Posterior vena cava (tissue), 2 donors: Measurements from ENCODE around the gene UBXN4. TPM values are rescaled to one million over a fixed set of nuclear protein-coding genes. Genes with fewer than 3 reads are reported as not detected.
A peak's percentile ranks its signal among the peaks of the same experiment; 100 is the strongest.
"Not testable (repeated sequence)": the region's sequence is repeated elsewhere in the genome, so short reads cannot be mapped to it uniquely, and the experiment has no call there.

Experiments
- DNase-seq: peaks from one replicate; pipeline ENCODE4 v3.0.0-alpha.2; 2020; ENCODE audit warnings: low spot score
- intact Hi-C, 2 donors: fragments of 100-400 bp; cut with DNase I; formaldehyde crosslinking; loops; one replicate each; pipeline versions ENCODE4 v1.14.1 to v1.14.2; 2022 to 2023
- total RNA-seq, 2 donors: library from RNA; stranded (reverse); fragmentation: NEBNext Ultra II Directional; extraction: Animal tissue kit (Norgen Biotek cat#: 25700); gene quantifications; one replicate each; pipeline ENCODE4 v1.2.1, GENCODE V29; 2021
- donor health status: DM: yes; HTN: yes; CAD: no.
- donor health status: DM: yes; HTN: yes; CAD: no.

Gene UBXN4
- total RNA-seq, 2 donors from 2014 or later: 83.6 to 88.3 TPM

GRCh38 chr2:135755573-135755972, 13.9 kb downstream of the UBXN4 start:
- DNase-seq: no peak
- intact Hi-C loops: no loop called here

DNA sequence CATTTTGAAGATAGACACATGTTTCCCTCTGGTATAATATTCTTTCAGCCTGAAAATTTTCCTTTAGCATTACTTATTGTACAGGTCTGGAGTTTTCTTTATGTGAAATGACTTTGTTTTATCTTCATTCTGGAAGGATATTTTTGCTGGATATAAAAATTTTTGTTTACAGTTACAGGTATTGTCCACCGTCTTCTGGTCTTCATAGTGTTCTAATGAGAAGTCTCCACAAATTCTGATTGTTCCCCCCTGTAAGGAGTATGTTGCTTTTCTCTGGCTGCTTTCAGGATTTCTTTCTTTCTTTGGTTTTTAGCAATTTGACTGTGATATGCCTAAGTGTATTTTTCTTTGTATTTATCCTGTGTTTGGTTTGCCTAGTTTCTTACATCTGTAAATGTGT, 15.0 kb downstream of the UBXN4 start:
- no peak for DNase-seq
- intact Hi-C loops: no loop called here

GRCh38 chr2:135762022-135762421, 20.4 kb downstream of the UBXN4 start:
- intact Hi-C loops: no loop called here
- DNase-seq: no peak

DNA sequence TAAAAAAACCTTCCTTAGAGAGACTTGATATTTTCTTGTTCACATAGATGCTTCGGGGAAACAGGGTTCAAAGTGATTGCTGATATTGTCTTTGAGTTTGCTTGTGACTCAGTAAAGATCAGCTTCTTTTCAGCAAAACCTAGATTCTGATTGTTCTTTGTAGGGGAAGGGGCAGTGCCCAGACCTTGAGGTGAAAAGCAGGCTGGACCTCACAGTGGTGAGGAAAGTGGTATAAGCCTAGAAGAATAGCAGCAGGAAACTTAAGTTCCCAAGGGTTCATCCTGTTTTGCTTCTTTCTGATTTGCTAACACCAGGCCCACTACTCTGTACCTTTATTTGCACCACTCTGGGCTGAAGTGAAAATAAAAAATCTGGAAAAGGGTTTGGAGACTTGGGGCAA, 20.9 kb downstream of the UBXN4 start:
- no peak for DNase-seq
- intact Hi-C loops: no loop called here

- intact Hi-C loops: no loop called here
- DNase-seq: peak; percentile 71
Observed at GRCh38 chr2:135768863-135769262, 27.2 kb downstream of the UBXN4 start.

- intact Hi-C loops: no loop called here
- DNase-seq: no peak
Observed at GRCh38 chr2:135773319-135773718, 31.7 kb downstream of the UBXN4 start.

DNA sequence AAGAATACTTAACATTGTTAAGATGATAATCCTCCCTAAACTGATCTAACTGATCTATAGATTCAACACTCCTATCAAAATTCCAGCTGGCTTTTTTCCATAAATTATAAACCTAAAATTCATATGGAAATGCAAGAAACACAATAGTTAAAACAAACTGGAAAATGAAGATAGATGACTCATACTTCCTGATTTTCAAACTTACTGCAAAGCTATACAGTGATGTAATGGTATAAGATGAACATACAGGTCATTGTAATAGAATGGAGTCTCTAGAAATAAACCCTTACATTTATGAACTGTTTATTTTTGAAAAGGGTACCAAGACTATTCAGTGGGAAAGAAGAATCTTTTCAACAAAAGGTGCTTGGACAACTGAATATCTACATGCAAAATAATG, 32.3 kb downstream of the UBXN4 start:
- intact Hi-C loops: no loop called here
- DNase-seq: no peak

GRCh38 chr2:135775420-135775819, 33.8 kb downstream of the UBXN4 start:
- intact Hi-C loops: no loop called here
- DNase-seq: no peak

DNA sequence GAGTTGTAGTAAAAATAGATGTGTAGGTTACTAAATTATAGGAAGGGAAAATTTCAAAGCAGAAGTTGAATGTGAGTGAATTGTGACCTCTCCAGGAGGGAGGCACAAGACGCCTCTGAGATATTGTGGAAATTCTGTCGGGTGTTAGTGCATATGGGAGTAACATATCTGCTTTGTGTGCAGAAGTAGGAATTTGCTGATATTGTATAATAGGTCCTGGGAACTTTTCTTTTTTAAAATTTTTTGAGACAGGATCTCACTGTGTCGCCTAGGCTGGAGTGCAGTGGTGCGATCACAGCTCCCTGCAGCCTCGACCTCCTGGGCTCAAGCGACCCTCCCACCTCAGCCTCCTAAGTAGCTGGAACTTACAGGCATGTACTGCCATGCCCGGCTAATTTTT, 34.7 kb downstream of the UBXN4 start:
- DNase-seq: no peak
- intact Hi-C loops: no loop called here

DNA sequence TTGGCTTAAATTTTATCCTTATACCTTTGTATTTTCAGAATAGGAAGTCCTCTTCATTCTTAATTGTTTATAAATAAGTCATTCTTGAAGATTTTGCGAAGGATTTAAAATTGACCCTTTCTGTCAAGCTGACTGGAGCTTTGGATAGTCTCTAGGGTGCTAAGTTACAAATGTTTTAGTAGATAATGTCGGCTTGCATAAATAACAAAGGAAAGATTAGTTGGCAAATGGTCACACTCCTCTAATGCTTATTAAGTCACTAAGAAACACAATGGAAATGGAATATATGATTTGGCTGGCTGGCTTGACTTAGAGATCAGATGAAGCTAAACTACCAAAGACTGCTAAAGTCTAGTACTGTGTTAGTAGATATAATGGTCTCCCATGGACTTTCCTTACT, 40.6 kb downstream of the UBXN4 start:
- intact Hi-C loops: no loop called here
- DNase-seq: no peak

GRCh38 chr2:135783439-135783838, 41.8 kb downstream of the UBXN4 start:
- intact Hi-C loops: no loop called here
- no peak for DNase-seq

GRCh38 chr2:135785032-135785431, 43.4 kb downstream of the UBXN4 start:
- DNase-seq: no peak
- intact Hi-C loops: no loop called here

DNA sequence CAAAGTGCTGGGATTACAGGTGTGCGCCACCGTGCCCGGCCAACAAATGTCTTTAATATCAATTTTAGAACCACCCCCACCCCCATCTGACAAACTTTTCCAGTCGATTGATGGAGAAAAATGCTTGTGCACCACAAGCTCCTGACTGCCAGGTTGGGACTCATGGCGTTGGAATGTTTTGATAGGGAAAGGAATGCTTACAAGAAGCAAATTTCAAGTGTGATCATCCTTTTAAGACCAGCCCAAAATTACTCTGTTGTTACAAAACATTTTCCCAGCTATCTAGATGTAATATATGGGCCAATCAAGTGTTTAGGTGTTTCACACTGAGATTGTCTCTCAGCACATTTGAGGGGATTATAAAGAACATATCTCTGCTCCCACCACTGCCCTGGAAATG, 45.2 kb downstream of the UBXN4 start:
- intact Hi-C loops: no loop called here
- no peak for DNase-seq

DNA sequence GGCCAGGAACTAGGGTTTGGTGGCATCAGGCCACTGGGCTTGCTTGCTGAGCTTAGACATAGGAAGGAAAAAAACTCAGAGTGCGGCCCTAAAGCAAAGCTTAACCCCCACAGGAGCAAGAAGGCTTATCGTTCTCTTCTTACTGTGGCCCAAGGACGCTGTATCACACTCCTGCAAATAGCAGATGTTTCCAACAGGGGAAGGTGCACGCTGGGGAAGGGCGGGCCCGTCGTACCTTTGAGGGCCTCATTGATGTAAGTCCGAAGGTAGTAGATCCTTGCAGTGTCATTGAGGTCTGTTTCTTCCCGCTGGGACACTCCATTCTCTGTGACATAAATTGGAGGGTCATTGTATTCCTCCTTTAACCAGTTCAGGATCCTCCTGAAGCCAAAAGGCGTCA, 48.8 kb downstream of the UBXN4 start:
- intact Hi-C loops: no loop called here
- no peak for DNase-seq

DNA sequence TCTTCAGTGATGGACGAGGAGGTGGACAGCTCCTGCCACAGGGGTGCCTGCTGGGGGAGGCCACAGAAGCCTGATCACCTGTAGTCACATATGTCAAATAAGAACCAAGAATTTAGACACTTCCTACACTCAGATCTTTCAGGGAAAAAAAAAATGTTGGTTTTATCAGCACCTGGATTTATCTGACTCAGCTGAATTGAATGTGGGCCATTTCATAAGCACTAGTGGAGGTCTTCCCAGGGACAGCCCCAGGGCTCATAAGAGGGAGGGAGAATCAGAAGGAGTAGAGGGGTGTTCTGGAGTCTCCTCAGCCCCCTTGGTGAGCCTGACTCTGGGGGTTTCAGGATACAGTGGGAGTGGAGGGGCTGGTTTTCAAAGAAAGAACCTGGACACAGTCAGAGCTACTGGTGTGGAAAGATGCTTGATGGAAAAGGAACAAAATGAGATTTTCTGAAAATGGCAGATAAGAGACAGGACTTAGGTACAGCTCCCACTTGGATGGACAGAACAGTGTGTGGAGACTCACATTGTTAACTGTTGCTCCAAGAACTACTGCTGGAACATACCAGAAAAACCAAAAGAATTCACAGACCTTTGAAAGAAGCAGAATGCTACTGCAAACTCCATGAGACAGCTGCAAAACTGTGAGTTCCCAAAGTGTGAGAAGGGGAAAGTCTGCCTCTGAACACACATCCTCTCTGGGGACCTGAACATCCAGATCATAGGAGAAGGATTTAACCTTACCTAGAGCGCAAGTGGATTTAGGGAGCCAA, 49.9 kb downstream of the UBXN4 start:
- no peak for DNase-seq
- intact Hi-C loops: no loop called here

GRCh38 chr2:135792401-135793150, 50.9 kb downstream of the UBXN4 start:
- DNase-seq: no peak
- intact Hi-C loops: no loop called here

- DNase-seq: not testable (repeated sequence)
- intact Hi-C loops: loop anchor here in 1 of 2 donors (5.0 kb wide), 1 partner anchor 373 kb away; no protein-coding TSS in a partner anchor
Observed at GRCh38 chr2:135795641-135796040, 54.0 kb downstream of the UBXN4 start.

GRCh38 chr2:135796606-135797005, 55.0 kb downstream of the UBXN4 start:
- DNase-seq: no peak
- intact Hi-C loops: loop anchor here in 1 of 2 donors (5.0 kb wide), 1 partner anchor 374 kb away; no protein-coding TSS in a partner anchor

DNA sequence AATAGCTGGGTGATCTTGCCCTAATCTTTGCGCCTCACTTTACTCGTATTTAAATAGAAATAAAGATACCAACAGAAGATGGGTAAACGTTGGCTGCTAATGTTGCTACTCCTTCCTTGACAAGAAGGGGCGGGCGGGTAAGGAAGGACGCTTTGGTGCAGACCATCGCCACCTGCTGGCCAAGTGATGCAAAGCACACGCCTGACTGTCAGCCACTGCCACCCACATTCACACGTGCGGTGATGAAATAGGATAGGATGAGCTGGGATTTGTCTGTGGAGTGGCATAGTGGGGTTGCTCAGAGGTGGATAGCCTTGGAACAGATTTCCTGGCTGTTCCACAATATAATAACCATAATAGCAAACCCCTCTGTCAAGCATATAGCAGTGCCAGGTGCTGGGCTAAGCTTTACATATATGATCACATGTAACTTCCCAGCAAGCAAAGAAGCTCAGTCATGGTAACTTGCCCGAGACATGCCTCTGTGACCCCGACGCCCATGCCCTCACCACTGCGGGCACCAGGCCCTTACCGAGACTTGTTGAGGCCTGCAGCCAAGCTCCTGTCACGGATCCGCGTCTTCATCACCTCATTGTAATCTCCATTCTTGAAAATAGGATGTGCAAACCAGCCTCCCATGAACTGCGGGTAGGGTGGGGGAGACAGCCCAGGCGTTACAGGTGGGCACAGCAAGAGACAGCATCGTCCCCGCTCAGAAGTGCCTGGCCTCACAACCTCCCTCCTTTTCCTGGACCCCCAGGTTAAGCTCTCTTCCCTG, 56.0 kb downstream of the UBXN4 start:
- intact Hi-C loops: loop anchor here in 1 of 2 donors (5.0 kb wide), 1 partner anchor 375 kb away; no protein-coding TSS in a partner anchor
- peak; percentile 90 for DNase-seq

- DNase-seq: no peak
- intact Hi-C loops: loop anchor here in 1 of 2 donors (5.0 kb wide), 1 partner anchor 376 kb away; no protein-coding TSS in a partner anchor
Observed at GRCh38 chr2:135798275-135798705, 56.6 kb downstream of the UBXN4 start.
